Gastroesophageal sphincter (tissue), 4 donors: ENCODE measurements around the gene EIF4ENIF1. TPM values are rescaled to one million over a fixed set of nuclear protein-coding genes. Genes with fewer than 3 reads are reported as not detected.

Source experiments
- ATAC-seq: fragments of 150-250 bp; one replicate; pipeline ENCODE4 v1.9.1; 2016; ENCODE audit warnings: mild to moderate bottlenecking, moderate library complexity
- H3K27ac ChIP-seq, 4 donors: fragments of 200-600 bp; sonication (generic) in 3 of 4; 1 replicate in 3 of 4; 2 replicates in 1 of 4; pipeline ENCODE4 v1.5.1; 2016 to 2019
- H3K27me3 ChIP-seq: fragments of 200-600 bp; sonication (generic); one replicate; pipeline ENCODE4 v1.5.1; 2019
- H3K36me3 ChIP-seq, 2 donors: fragments of 200-600 bp; sonication (generic); one replicate each; pipeline ENCODE4 v1.5.1; 2019; ENCODE audit warnings: control low read depth in 1 of 2
- H3K4me1 ChIP-seq, 3 donors: fragments of 200-600 bp; sonication (generic); 1 replicate in 2 of 3; 2 replicates in 1 of 3; pipeline ENCODE4 v1.5.1; 2016 to 2019; ENCODE audit warnings: control low read depth in 2 of 3
- H3K4me3 ChIP-seq, 2 donors: fragments of 200-600 bp; sonication (generic); one replicate each; pipeline ENCODE4 v1.5.1; 2019; ENCODE audit warnings: mild to moderate bottlenecking in 1 of 2, moderate library complexity in 1 of 2
- H3K9me3 ChIP-seq, 3 donors: fragments of 200-600 bp; sonication (generic); one replicate each; pipeline ENCODE4 v1.5.1; 2017 to 2019; ENCODE audit warnings: control low read depth in 2 of 3
- EP300 ChIP-seq: sonication (generic); formaldehyde crosslinking; IDR thresholded peaks from one replicate; pipeline ENCODE4 v1.6.1; 2017; ENCODE audit warnings: antibody characterized with exemption, mild to moderate bottlenecking
- POLR2A ChIP-seq, 2 donors: fragments of 450-650 bp; IDR thresholded peaks; one replicate each; pipeline ENCODE4 v1.6.1; 2017; ENCODE audit warnings: antibody characterized with exemption in 2 of 2, mild to moderate bottlenecking in 2 of 2, moderate library complexity in 1 of 2
- POLR2AphosphoS5 ChIP-seq: sonication (generic); formaldehyde crosslinking; IDR thresholded peaks from one replicate; pipeline ENCODE4 v1.6.1; 2017; ENCODE audit warnings: antibody characterized with exemption
- WGBS, 2 donors: methylation state at CpG; one replicate each; pipeline ENCODE4 v1.1.5; 2018; ENCODE audit warnings: low coverage in 1 of 2; 5-methylcytosine and 5-hydroxymethylcytosine counted together
- total RNA-seq, 4 donors: library from RNA; depleted of rRNA; stranded (reverse); fragments of >200 nt; gene quantifications; one replicate each; pipeline ENCODE4 v1.1.0, GENCODE V29; 2016
- TF ChIP-seq, protein P1 (sequence below), 4 experiments: fragments of 200-600 bp in 2 of 4; fragments of 450-650 bp in 2 of 4; sonication (generic) in 1 of 4; IDR thresholded peaks; one replicate each; pipeline ENCODE4 v1.5.1; 2017 to 2019; ENCODE audit warnings: antibody characterized with exemption in 4 of 4, mild to moderate bottlenecking in 2 of 4, moderate library complexity in 2 of 4

Gene EIF4ENIF1
- total RNA-seq, result 10 to 100 TPM; 18.4 to 24.0 (median 20.5) TPM

- peak within 1 kb of the TSS; percentile 79 to 83 for H3K4me3 ChIP-seq
- WGBS, 2 donors, result 0% methylated on average over 4 to 6 of the region's 100 CpGs
- H3K4me1 ChIP-seq, result peaks cover 0 to 40% (median 0%) of the 10 kb centered on the region in 3 donors
- H3K27ac ChIP-seq, result peak within 1 kb of the TSS; percentile 88 to 96 (median 92)
- H3K27me3 ChIP-seq, result no peaks in the 10 kb centered on the region
- TF ChIP-seq POLR2AphosphoS5 (peak; percentile 47), EP300 (no peak), POLR2A (IDR thresholded peaks at IDR 0.05) (peak; percentile 40 to 54)
- TF ChIP-seq, protein P1, sequence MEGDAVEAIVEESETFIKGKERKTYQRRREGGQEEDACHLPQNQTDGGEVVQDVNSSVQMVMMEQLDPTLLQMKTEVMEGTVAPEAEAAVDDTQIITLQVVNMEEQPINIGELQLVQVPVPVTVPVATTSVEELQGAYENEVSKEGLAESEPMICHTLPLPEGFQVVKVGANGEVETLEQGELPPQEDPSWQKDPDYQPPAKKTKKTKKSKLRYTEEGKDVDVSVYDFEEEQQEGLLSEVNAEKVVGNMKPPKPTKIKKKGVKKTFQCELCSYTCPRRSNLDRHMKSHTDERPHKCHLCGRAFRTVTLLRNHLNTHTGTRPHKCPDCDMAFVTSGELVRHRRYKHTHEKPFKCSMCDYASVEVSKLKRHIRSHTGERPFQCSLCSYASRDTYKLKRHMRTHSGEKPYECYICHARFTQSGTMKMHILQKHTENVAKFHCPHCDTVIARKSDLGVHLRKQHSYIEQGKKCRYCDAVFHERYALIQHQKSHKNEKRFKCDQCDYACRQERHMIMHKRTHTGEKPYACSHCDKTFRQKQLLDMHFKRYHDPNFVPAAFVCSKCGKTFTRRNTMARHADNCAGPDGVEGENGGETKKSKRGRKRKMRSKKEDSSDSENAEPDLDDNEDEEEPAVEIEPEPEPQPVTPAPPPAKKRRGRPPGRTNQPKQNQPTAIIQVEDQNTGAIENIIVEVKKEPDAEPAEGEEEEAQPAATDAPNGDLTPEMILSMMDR (IDR thresholded peaks at IDR 0.05), result peak in 2 of 4 experiments; percentile 6 to 29
- no peaks in the 10 kb centered on the region for H3K9me3 ChIP-seq
- H3K36me3 ChIP-seq, result peaks cover 0 to 30% of the 10 kb centered on the region in 2 donors
- ATAC-seq, result peak; percentile 94
Measured at GRCh38 chr22:31489632-31490495, at the start of gene EIF4ENIF1. Gene EIF4ENIF1, minus strand, starts transcription at chr22:31489842. Its CDS starts 1,124 bp downstream, at chr22:31488718.

DNA sequence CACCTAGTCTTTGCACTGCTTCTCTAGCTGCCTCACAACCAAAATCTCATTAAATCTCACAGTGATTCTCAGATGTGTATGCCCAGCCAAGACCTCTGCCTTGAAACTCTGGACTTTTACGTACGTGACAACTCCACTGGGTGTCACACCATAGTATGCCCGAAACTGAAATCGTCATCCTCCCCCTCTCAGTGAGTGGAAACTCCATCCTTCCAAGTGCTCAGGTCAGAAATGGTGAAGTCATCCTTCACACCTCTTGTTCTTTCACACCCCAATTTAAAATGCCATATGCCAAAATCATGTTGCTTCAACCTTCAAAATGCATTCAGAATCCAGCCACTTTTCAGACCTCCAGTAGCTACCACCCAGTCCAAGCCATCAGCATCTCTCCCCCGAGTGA, 49.2 kb upstream of the EIF4ENIF1 start:
- WGBS, 2 donors, result 88 to 93% methylated on average over 4 to 5 of the region's 5 CpGs

DNA sequence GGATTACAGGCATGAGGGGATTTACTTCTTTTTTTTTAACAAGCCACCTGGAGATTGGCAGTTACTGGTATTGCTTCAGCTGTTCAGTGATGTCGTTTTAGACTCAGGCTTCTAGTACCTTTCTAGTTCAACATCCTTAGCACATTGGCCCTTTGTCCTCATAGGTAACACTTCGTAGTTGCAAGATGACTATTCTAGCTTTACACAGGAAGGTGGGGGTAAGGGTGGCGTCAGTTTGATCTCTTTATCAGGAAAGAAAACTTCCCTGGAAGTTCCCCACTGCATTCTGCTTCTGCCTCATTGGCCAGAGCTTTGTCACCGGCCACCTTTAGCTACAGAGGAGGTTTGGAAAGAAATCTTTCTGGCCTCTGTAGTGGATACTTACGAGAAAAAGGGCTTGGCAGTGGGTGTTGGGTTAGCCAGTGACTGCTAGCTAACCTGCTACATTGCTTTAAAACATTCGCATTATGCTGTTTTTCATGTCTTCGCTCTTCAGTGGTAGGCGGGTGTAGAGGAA, 47.4 kb upstream of the EIF4ENIF1 start:
- no peak overlapping the region for H3K4me3 ChIP-seq
- peaks cover 0 to 6% (median 0%) of the 10 kb centered on the region in 3 donors for H3K4me1 ChIP-seq
- no peak for ATAC-seq
- peaks cover 0 to 12% of the 10 kb centered on the region in 2 donors for H3K36me3 ChIP-seq
- H3K27ac ChIP-seq, result no peak overlapping the region
- TF ChIP-seq, protein P1 (IDR thresholded peaks at IDR 0.05), result no peak
- TF ChIP-seq EP300 (no peak), POLR2AphosphoS5 (no peak), POLR2A (IDR thresholded peaks at IDR 0.05) (no peak)
- H3K9me3 ChIP-seq, result no peaks in the 10 kb centered on the region
- 80% methylated on average over 8 of the region's 8 CpGs; no CpG with 5 or more reads in 1 of the 2 donors for WGBS, 2 donors
- no peaks in the 10 kb centered on the region for H3K27me3 ChIP-seq

More for the DNA sequence above, 49.2 kb upstream of the EIF4ENIF1 start:
- H3K4me3 ChIP-seq, result no peak overlapping the region
- H3K4me1 ChIP-seq, result no peaks in the 10 kb centered on the region
- no peaks in the 10 kb centered on the region for H3K9me3 ChIP-seq
- no peaks in the 10 kb centered on the region for H3K27me3 ChIP-seq
- TF ChIP-seq POLR2A (IDR thresholded peaks at IDR 0.05), result no peak
- TF ChIP-seq, protein P1 (IDR thresholded peaks at IDR 0.05), result no peak
- no peak for TF ChIP-seq EP300
- no peak for TF ChIP-seq POLR2AphosphoS5
- H3K27ac ChIP-seq, result no peak overlapping the region
- ATAC-seq, result no peak
- H3K36me3 ChIP-seq, result peaks cover 0 to 12% of the 10 kb centered on the region in 2 donors

DNA sequence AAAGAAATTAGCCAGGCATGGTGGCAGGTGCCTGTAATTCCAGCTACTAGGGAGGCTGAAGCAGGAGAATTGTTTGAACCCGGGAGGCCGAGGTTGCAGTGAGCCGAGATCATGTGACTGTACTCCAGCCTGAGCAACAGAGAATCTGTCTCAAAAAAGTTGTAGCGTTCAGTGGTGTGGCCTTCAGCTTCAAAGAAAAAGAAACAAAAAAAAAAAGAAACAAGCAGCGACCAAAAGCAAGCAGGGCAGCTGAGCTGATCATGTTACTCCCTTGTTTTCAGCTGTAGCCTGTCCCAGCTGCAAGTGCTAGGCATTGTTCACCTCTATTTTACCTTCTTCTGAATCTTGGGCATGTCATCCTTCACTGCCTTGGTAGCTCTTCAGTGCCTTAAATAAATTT, 43.7 kb upstream of the EIF4ENIF1 start:
- H3K27ac ChIP-seq, result no peak overlapping the region
- WGBS, 2 donors, result 79% methylated on average over 2 to 5 of the region's 5 CpGs
- H3K36me3 ChIP-seq, result no peaks in the 10 kb centered on the region
- H3K4me1 ChIP-seq, result peaks cover 0 to 31% (median 0%) of the 10 kb centered on the region in 3 donors
- TF ChIP-seq POLR2AphosphoS5 (no peak), EP300 (no peak), POLR2A (IDR thresholded peaks at IDR 0.05) (no peak)
- TF ChIP-seq, protein P1 (IDR thresholded peaks at IDR 0.05), result no peak
- H3K4me3 ChIP-seq, result no peak overlapping the region
- H3K9me3 ChIP-seq, result no peaks in the 10 kb centered on the region
- ATAC-seq, result no peak
- no peaks in the 10 kb centered on the region for H3K27me3 ChIP-seq
